Right lobe of liver (tissue), 6 donors: Measurements from ENCODE around the gene FOLH1. TPM values are rescaled to one million over a fixed set of nuclear protein-coding genes. Genes with fewer than 3 reads are reported as not detected.
"Not testable (repeated sequence)": the region's sequence is repeated elsewhere in the genome, so short reads cannot be mapped to it uniquely, and the experiment has no call there.

Experiments used
- ATAC-seq, 4 donors: fragments of 200-7000 bp; cut with Tn5 transposase; one replicate each; pipeline ENCODE4 v1.9.1; 2020; ENCODE audit warnings: mild to moderate bottlenecking in 4 of 4, moderate library complexity in 4 of 4
- DNase-seq, 3 donors: peaks; one replicate each; pipeline ENCODE4 v3.0.0-alpha.2; 2020
- H3K27ac ChIP-seq, 3 donors: fragments of 200-600 bp; one replicate each; pipeline ENCODE4 v1.8.0; 2022
- H3K27me3 ChIP-seq, 2 donors: fragments of 200-600 bp; one replicate each; pipeline ENCODE4 v1.8.0; 2022
- H3K36me3 ChIP-seq, 4 donors: fragments of 200-600 bp; sonication (generic) in 1 of 4; one replicate each; pipeline versions ENCODE4 v1.5.1 to v1.8.0; 2017 to 2022; ENCODE audit warnings: control low read depth in 1 of 4
- H3K4me1 ChIP-seq, 4 donors: fragments of 200-600 bp; sonication (generic) in 1 of 4; one replicate each; pipeline versions ENCODE4 v1.5.1 to v1.8.0; 2017 to 2022; ENCODE audit warnings: control low read depth in 1 of 4
- H3K4me3 ChIP-seq, 3 donors: fragments of 200-600 bp; one replicate each; pipeline ENCODE4 v1.8.0; 2022
- H3K9me3 ChIP-seq, 4 donors: fragments of 200-600 bp; sonication (generic) in 1 of 4; one replicate each; pipeline versions ENCODE4 v1.5.1 to v1.8.0; 2017 to 2022; ENCODE audit warnings: control low read depth in 1 of 4
- POLR2A ChIP-seq: fragments of 450-650 bp; IDR thresholded peaks from one replicate; pipeline ENCODE4 v1.6.1; 2017; ENCODE audit warnings: antibody characterized with exemption, mild to moderate bottlenecking
- WGBS: methylation state at CpG from one replicate; pipeline ENCODE4 v1.1.6; 2018; ENCODE audit warnings: low coverage, low lambda C conversion rate; ENCODE audit not compliant: insufficient coverage; ENCODE audit errors: missing lambda C conversion rate; 5-methylcytosine and 5-hydroxymethylcytosine counted together
- intact Hi-C, 2 donors: fragments of 100-400 bp; cut with DNase I; formaldehyde crosslinking; loops; one replicate each; pipeline versions ENCODE4 v1.11.2 to v1.14.1; 2022
- total RNA-seq, 6 experiments: library from RNA; depleted of rRNA in 2 of 6; stranded (reverse); fragments of >200 nt in 2 of 6; fragmentation: NEBNext Ultra II Directional in 3 of 6; extraction: Animal tissue kit (Norgen Biotek cat#: 25700) in 3 of 6; gene quantifications; one replicate each; pipeline versions ENCODE4 v1.1.0 to v1.2.4, GENCODE V29; 2016 to 2023
- TF ChIP-seq, protein P1 (sequence below), 4 donors: fragments of 200-600 bp in 3 of 4; fragments of 450-650 bp in 1 of 4; IDR thresholded peaks; one replicate each; pipeline versions ENCODE4 v1.5.1 to v1.8.0; 2016 to 2022; ENCODE audit warnings: antibody characterized with exemption in 4 of 4, mild to moderate bottlenecking in 2 of 4
- donor health status: DM: no; HTN: yes; CAD: no.
- donor health status: DM: no; HTN: no; CAD: no.
- donor health status: DM: no; HTN: no; CAD: no.
- donor health status: DM: no; HTN: yes; CAD: no.
- donor health status: DM: no; HTN: yes; CAD: no.

Gene FOLH1
- total RNA-seq, 6 experiments from 2014 or later: 6.2 to 24.2 (median 17.6) TPM

DNA sequence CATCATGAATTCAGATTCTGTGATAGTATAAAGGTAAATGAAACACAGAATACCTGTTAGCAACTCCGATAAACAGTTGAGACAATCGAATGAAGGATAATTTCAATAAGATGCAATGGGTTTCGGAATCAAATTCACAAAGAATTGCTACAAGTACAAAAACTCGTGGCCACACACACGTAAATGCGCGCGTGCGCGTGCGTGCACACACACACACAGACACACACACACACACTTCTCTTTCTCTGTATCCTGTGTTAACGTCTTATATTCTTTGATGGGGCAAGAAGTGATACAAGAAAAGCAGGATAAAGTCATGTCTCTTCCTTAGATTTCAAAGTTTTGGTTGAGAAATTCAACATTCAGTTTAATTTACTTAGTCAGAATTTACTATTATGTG is 57.2 kb downstream of the FOLH1 start:
- Histone ChIP-seq H3K27ac (no peak overlapping the region), H3K9me3 (no peaks in the 10 kb centered on the region), H3K27me3 (no peaks in the 10 kb centered on the region), H3K4me1 (no peaks in the 10 kb centered on the region), H3K4me3 (no peak overlapping the region), H3K36me3 (peaks cover 0 to 10% (median 0%) of the 10 kb centered on the region in 4 donors)
- intact Hi-C loops: no loop called here
- ATAC-seq (no peak), DNase-seq (no peak)
- 82% methylated on average over 12 of the region's 12 CpGs for WGBS
- TF ChIP-seq, protein P1, sequence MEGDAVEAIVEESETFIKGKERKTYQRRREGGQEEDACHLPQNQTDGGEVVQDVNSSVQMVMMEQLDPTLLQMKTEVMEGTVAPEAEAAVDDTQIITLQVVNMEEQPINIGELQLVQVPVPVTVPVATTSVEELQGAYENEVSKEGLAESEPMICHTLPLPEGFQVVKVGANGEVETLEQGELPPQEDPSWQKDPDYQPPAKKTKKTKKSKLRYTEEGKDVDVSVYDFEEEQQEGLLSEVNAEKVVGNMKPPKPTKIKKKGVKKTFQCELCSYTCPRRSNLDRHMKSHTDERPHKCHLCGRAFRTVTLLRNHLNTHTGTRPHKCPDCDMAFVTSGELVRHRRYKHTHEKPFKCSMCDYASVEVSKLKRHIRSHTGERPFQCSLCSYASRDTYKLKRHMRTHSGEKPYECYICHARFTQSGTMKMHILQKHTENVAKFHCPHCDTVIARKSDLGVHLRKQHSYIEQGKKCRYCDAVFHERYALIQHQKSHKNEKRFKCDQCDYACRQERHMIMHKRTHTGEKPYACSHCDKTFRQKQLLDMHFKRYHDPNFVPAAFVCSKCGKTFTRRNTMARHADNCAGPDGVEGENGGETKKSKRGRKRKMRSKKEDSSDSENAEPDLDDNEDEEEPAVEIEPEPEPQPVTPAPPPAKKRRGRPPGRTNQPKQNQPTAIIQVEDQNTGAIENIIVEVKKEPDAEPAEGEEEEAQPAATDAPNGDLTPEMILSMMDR (IDR thresholded peaks at IDR 0.05): no peak
- TF ChIP-seq POLR2A: no peak

DNA sequence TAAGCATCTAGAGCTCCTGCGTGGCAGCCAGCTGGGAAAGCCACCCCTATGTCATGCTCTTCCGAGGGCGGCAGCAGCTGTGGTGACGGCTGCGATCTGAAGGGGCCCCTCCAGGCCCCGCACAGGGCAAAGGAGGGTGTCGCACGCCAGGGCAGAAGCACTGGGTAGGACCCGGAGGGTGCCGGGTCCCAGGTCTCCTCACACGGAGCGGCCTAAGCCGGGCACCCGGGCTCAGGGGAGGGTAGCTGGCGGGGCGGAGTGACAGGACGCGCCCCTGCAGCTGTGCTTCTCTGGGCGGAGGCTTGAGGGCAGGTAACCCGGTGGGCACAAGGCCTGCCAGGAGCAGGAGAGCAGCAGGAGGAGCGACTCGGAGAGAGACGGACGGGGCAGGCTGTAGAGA is 106.0 kb downstream of the FOLH1 start:
- ATAC-seq: peak in 1 of 4 donors; percentile 56
- WGBS: 100% methylated on average over 5 of the region's 24 CpGs

More for the DNA sequence above, 106.0 kb downstream of the FOLH1 start:
- intact Hi-C loops, H3K4me1 ChIP-seq, H3K27ac ChIP-seq, H3K4me3 ChIP-seq, H3K36me3 ChIP-seq, H3K27me3 ChIP-seq, DNase-seq, H3K9me3 ChIP-seq: not testable (repeated sequence)

Other genes starting within 250 kb of the FOLH1 start
- not detected for gene TRIM51G, start 224.7 kb downstream of the FOLH1 start, total RNA-seq
- gene TRIM49B, start 179.8 kb downstream of the FOLH1 start, total RNA-seq: not detected
- gene TRIM64C, start 149.5 kb downstream of the FOLH1 start, total RNA-seq: not detected